ENCODE results near the gene S100A4.

DNA sequence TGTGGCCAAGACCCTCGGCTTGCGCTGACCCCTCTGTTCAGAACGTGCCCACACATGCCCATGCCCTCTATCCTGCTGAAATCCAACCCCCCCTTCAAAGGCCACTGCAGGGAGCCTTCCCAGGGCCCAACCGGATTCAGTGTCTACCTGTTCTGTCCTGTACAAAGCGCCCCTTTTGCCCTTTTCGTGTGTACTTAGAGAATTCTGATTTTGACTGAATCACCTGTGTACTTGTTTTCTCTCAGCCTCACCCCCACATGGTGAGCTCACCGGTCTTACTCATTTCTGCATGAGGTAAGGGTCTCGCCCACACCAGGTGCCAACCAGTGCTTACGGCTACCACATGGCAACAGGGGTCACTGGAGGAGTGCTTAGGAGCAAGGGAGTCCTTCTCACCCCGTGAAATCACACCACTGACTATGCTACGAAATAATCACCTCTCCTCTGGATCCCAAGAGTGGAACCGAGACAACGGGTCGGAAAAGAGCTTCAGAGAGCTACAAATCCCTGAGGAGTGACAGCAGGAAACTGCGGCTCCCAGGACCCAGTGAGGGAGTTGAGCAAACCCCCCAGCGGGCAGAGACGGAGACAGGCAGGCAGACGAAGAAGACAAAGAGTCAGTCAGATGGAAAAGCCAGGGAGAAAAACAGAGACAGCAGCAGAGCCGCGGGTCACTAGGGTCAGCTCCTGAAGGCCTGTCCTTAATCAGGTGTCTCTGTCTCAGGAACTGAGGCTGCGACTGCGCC, 22.2 kb upstream of the S100A4 start:
- TF ChIP-seq POLR2A (IDR thresholded peaks at IDR 0.05; ENCODE audit: low read length) (no peak), GATA1 (IDR thresholded peaks at IDR 0.05; ENCODE audit: low read depth, low read length) (no peak)
